Fibroblast of lung (primary cell): ENCODE results near the gene LPP. TPM values are rescaled to one million over a fixed set of nuclear protein-coding genes. Genes with fewer than 3 reads are reported as not detected.

Source experiments
- DNase-seq, 2 donors: peaks; one replicate each; pipeline versions ENCODE4 v3.0.0 to v3.0.0-alpha.2; 2010; ENCODE audit warnings: low read depth in 2 of 2
- H2AFZ ChIP-seq: 2 replicates; pipeline ENCODE4 v1.5.1; 2012; ENCODE audit warnings: low read length, control low read depth, inconsistent platforms
- H3K27ac ChIP-seq: 2 replicates; pipeline ENCODE4 v1.5.1; 2011; ENCODE audit warnings: low read length, control low read depth; ENCODE audit not compliant: insufficient read depth
- H3K27me3 ChIP-seq: 2 replicates; pipeline ENCODE4 v1.5.1; 2011; ENCODE audit warnings: mild to moderate bottlenecking, low read length; ENCODE audit not compliant: control insufficient read depth, insufficient read depth
- H3K36me3 ChIP-seq: 2 replicates; pipeline ENCODE4 v1.5.1; 2011; ENCODE audit warnings: low read length; ENCODE audit not compliant: control insufficient read depth, insufficient read depth
- H3K4me1 ChIP-seq: 2 replicates; pipeline ENCODE4 v1.5.1; 2011; ENCODE audit warnings: low read length; ENCODE audit not compliant: control insufficient read depth, insufficient read depth; ENCODE audit errors: extremely low read depth
- H3K4me2 ChIP-seq: 2 replicates; pipeline ENCODE4 v1.5.1; 2011; ENCODE audit warnings: low read length, control low read depth; ENCODE audit not compliant: insufficient read depth; ENCODE audit errors: extremely low read depth
- H3K4me3 ChIP-seq, 4 experiments: fragments of 200-600 bp in 1 of 4; sonication (generic) in 1 of 4; replicated peaks in 1 of 4; 2 replicates each; pipeline ENCODE4 v1.5.1; 2011 to 2016; ENCODE audit warnings: low read length in 4 of 4, low read depth in 3 of 4, mild to moderate bottlenecking in 3 of 4, control low read depth in 2 of 4, inconsistent platforms in 1 of 4, mixed read lengths in 1 of 4; ENCODE audit not compliant: insufficient read depth in 1 of 4; ENCODE audit errors: control extremely low read depth in 1 of 4
- H3K79me2 ChIP-seq: 2 replicates; pipeline ENCODE4 v1.5.1; 2012; ENCODE audit warnings: mild to moderate bottlenecking, low read length, inconsistent platforms; ENCODE audit not compliant: control insufficient read depth, insufficient read depth
- H3K9ac ChIP-seq: 2 replicates; pipeline ENCODE4 v1.5.1; 2011; ENCODE audit warnings: mild to moderate bottlenecking, low read length, control low read depth; ENCODE audit not compliant: insufficient read depth
- H3K9me3 ChIP-seq: 2 replicates; pipeline ENCODE4 v1.5.1; 2012; ENCODE audit warnings: low read depth, low read length; ENCODE audit not compliant: control insufficient read depth, insufficient read depth
- H4K20me1 ChIP-seq: 2 replicates; pipeline ENCODE4 v1.5.1; 2011; ENCODE audit warnings: low read length; ENCODE audit not compliant: control insufficient read depth, insufficient read depth; ENCODE audit errors: extremely low read depth
- CTCF ChIP-seq, 2 donors: IDR thresholded peaks in 1 of 2; conservative IDR thresholded peaks in 1 of 2; 1 replicate in 1 of 2; 2 replicates in 1 of 2; pipeline ENCODE4 v1.5.1; 2011 to 2012; ENCODE audit warnings: low read length in 2 of 2, control low read depth in 1 of 2, inconsistent platforms in 1 of 2, low read depth in 1 of 2, mild to moderate bottlenecking in 1 of 2
- EZH2 ChIP-seq: IDR thresholded peaks from 2 replicates; pipeline ENCODE4 v1.5.1; 2012; ENCODE audit warnings: low read length, control low read depth, mild to moderate bottlenecking; ENCODE audit errors: missing control alignments
- polyA plus RNA-seq, 2 donors: library from polyadenylated mRNA; depleted of rRNA in 1 of 2; stranded (reverse) in 1 of 2; unstranded in 1 of 2; fragments of >200 nt; gene quantifications; 2 replicates each; pipeline ENCODE4 v1.2.1, GENCODE V29; 2011 to 2012; ENCODE audit warnings: missing spikeins in 1 of 2
- total RNA-seq: library from RNA; depleted of rRNA; stranded (reverse); fragments of >200 nt; gene quantifications from 2 replicates; pipeline ENCODE4 v1.2.1, GENCODE V29; 2014

The LPP gene
- total and polyA plus RNA-seq, 2 donors (not counting 1 experiment from before 2014, with no cell fraction given), result 69.0 to 124 TPM

GRCh38 chr3:188580223-188580622 is 426.3 kb downstream of the LPP start:
- Histone ChIP-seq H2AFZ (no peak overlapping the region), H3K27me3 (no peaks in the 10 kb centered on the region), H3K27ac (no peak overlapping the region), H3K9ac (no peak overlapping the region), H3K9me3 (no peaks in the 10 kb centered on the region), H3K36me3 (no peaks in the 10 kb centered on the region), H4K20me1 (no peaks in the 10 kb centered on the region), H3K79me2 (no peaks in the 10 kb centered on the region), H3K4me1 (peaks cover 11% of the 10 kb centered on the region), H3K4me3 (no peak overlapping the region), H3K4me2 (no peak overlapping the region)
- DNase-seq, result no peak
- TF ChIP-seq EZH2 (no peak), CTCF (conservative IDR thresholded peaks at IDR 0.05 in 1 of 2, IDR thresholded peaks at IDR 0.05 in 1 of 2; ENCODE audit: low read depth in 1 of 2, low read length in 2 of 2) (no peak)

- Histone ChIP-seq H3K4me1 (peaks cover 13% of the 10 kb centered on the region), H3K79me2 (no peaks in the 10 kb centered on the region), H3K4me3 (no peak overlapping the region), H2AFZ (no peak overlapping the region), H3K27me3 (no peaks in the 10 kb centered on the region), H3K9me3 (no peaks in the 10 kb centered on the region), H4K20me1 (no peaks in the 10 kb centered on the region), H3K9ac (no peak overlapping the region), H3K36me3 (no peaks in the 10 kb centered on the region), H3K4me2 (no peak overlapping the region), H3K27ac (no peak overlapping the region)
- TF ChIP-seq EZH2 (no peak), CTCF (conservative IDR thresholded peaks at IDR 0.05 in 1 of 2, IDR thresholded peaks at IDR 0.05 in 1 of 2; ENCODE audit: low read depth in 1 of 2, low read length in 2 of 2) (no peak)
- no peak for DNase-seq
Observed at GRCh38 chr3:188580659-188581058, 426.7 kb downstream of the LPP start.

GRCh38 chr3:188581365-188581764 is 427.4 kb downstream of the LPP start:
- DNase-seq, result no peak
- Histone ChIP-seq H3K9me3 (no peaks in the 10 kb centered on the region), H3K27ac (no peak overlapping the region), H3K27me3 (no peaks in the 10 kb centered on the region), H3K4me2 (no peak overlapping the region), H3K4me3 (no peak overlapping the region), H3K36me3 (no peaks in the 10 kb centered on the region), H3K79me2 (no peaks in the 10 kb centered on the region), H4K20me1 (no peaks in the 10 kb centered on the region), H3K9ac (no peak overlapping the region), H2AFZ (no peak overlapping the region), H3K4me1 (peaks cover 13% of the 10 kb centered on the region)
- TF ChIP-seq CTCF (conservative IDR thresholded peaks at IDR 0.05 in 1 of 2, IDR thresholded peaks at IDR 0.05 in 1 of 2; ENCODE audit: low read depth in 1 of 2, low read length in 2 of 2) (no peak), EZH2 (no peak)
